Spleen (tissue), 11 donors: ENCODE results near the gene WDR90. TPM values are rescaled to one million over a fixed set of nuclear protein-coding genes. Genes with fewer than 3 reads are reported as not detected.

ENCODE experiments used
- DNase-seq: peaks from one replicate; pipeline ENCODE4 v3.0.0-alpha.2; 2020
- H3K27ac ChIP-seq, 8 donors: fragments of 200-600 bp; sonication (generic) in 7 of 8; 1 replicate in 4 of 8; 2 replicates in 4 of 8; pipeline versions ENCODE4 v1.5.0 to v1.8.0; 2016 to 2021; ENCODE audit warnings: inconsistent platforms in 4 of 8, mild to moderate bottlenecking in 4 of 8, moderate library complexity in 1 of 8
- H3K27me3 ChIP-seq, 7 donors: fragments of 200-600 bp; sonication (generic) in 6 of 7; replicated peaks in 1 of 7; 1 replicate in 4 of 7; 2 replicates in 3 of 7; pipeline versions ENCODE4 v1.5.0 to v1.8.0; 2016 to 2021; ENCODE audit warnings: inconsistent platforms in 3 of 7, mild to moderate bottlenecking in 1 of 7
- H3K36me3 ChIP-seq, 6 donors: fragments of 200-600 bp; sonication (generic) in 5 of 6; 1 replicate in 4 of 6; 2 replicates in 2 of 6; pipeline versions ENCODE4 v1.5.0 to v1.8.0; 2016 to 2021; ENCODE audit warnings: inconsistent platforms in 2 of 6
- H3K4me1 ChIP-seq, 6 donors: fragments of 200-600 bp; sonication (generic) in 5 of 6; 1 replicate in 3 of 6; 2 replicates in 3 of 6; pipeline versions ENCODE4 v1.5.0 to v1.8.0; 2016 to 2021; ENCODE audit warnings: inconsistent platforms in 3 of 6
- H3K4me3 ChIP-seq, 8 donors: fragments of 200-600 bp; sonication (generic) in 7 of 8; 1 replicate in 4 of 8; 2 replicates in 4 of 8; pipeline versions ENCODE4 v1.5.0 to v1.8.0; 2016 to 2021; ENCODE audit warnings: inconsistent platforms in 4 of 8, mild to moderate bottlenecking in 4 of 8, moderate library complexity in 2 of 8
- H3K9me3 ChIP-seq, 8 donors: fragments of 200-600 bp; sonication (generic) in 7 of 8; 1 replicate in 4 of 8; 2 replicates in 4 of 8; pipeline versions ENCODE4 v1.5.0 to v1.8.0; 2016 to 2021; ENCODE audit warnings: inconsistent platforms in 4 of 8
- POLR2A ChIP-seq, 3 donors: fragments of 450-650 bp; IDR thresholded peaks; one replicate each; pipeline ENCODE4 v1.5.1; 2017; ENCODE audit warnings: antibody characterized with exemption in 3 of 3, mild to moderate bottlenecking in 1 of 3
- POLR2AphosphoS5 ChIP-seq, 3 donors: sonication (generic); formaldehyde crosslinking; IDR thresholded peaks; one replicate each; pipeline ENCODE4 v1.5.1; 2017; ENCODE audit warnings: antibody characterized with exemption in 3 of 3
- WGBS, 5 donors: extraction: QIAGEN DNeasy Blood & Tissue Kit in 3 of 5; methylation state at CpG; one replicate each; pipeline versions ENCODE4 v1.1.5 to v1.1.7; 2013 to 2018; 5-methylcytosine and 5-hydroxymethylcytosine counted together
- intact Hi-C: fragments of 100-400 bp; cut with DNase I; formaldehyde crosslinking; loops from one replicate; pipeline ENCODE4 v1.15.0; 2023; ENCODE audit warnings: low total_unique reads
- polyA plus RNA-seq, 3 donors: library from polyadenylated mRNA; stranded (reverse); fragments of 200-250 nt; gene quantifications; one replicate each; pipeline ENCODE4 v1.2.1, GENCODE V29; 2013
- total RNA-seq, 7 donors: library from RNA; depleted of rRNA in 3 of 7; stranded (reverse); fragments of >200 nt in 3 of 7; fragmentation: NEBNext Ultra II Directional in 4 of 7; extraction: Animal tissue kit (Norgen Biotek cat#: 25700) in 4 of 7; gene quantifications; one replicate each; pipeline versions ENCODE4 v1.1.0 to v1.2.1, GENCODE V29; 2016 to 2021
- TF ChIP-seq, protein P1 (sequence below), 11 experiments: fragments of 200-600 bp in 7 of 11; fragments of 450-650 bp in 4 of 11; sonication (generic) in 4 of 11; IDR thresholded peaks in 8 of 11; conservative IDR thresholded peaks in 3 of 11; 1 replicate in 7 of 11; 2 replicates in 4 of 11; pipeline versions ENCODE4 v1.4.0 to v1.8.0; 2016 to 2021; ENCODE audit warnings: antibody characterized with exemption in 11 of 11, inconsistent platforms in 4 of 11, mild to moderate bottlenecking in 1 of 11
- donor health status: healthy with polysubstance abuse.
- donor health status: DM: no; HTN: no; CAD: no; lungs with moderate emphysema.
- donor health status: DM: no; HTN: no; CAD: no.
- donor health status: Bipolar disorder and iron deficiency.
- donor health status: healthy.
- donor health status: DM: no; HTN: no; CAD: no.
- donor health status: DM: yes; HTN: yes; CAD: no.

WDR90 gene
- total and polyA plus RNA-seq, 10 donors: 7.9 to 30.2 (median 19.4) TPM

DNA sequence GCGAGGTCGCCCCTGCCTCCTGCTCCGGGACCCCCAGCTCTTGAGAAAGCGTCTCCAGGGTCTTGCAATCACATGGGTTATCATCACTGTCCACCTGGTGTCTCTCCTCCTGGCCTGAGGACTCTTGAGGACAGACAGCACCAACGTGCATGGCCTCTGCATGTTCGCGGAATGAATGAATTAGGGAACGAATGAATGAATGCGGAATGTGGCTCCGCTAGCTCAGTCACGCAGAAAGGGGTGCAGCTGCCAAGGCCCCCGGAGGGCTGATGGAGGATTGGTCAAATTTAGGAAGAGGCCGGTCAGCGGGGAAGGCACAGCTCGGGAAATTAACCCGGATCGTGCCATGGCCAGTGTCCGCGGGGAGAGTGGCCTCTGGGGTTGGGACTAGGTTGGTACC lies 53.2 kb downstream of the WDR90 start:
- 85 to 88% (median 86%) methylated on average over 19 of the region's 19 CpGs for WGBS, 5 donors
- Histone ChIP-seq H3K4me3 (no peak overlapping the region), H3K9me3 (no peaks in the 10 kb centered on the region), H3K27ac (no peak overlapping the region), H3K4me1 (peaks cover 0 to 46% (median 22%) of the 10 kb centered on the region in 6 donors), H3K36me3 (no peaks in the 10 kb centered on the region), H3K27me3 (peaks cover 6 to 100% (median 82%) of the 10 kb centered on the region in 7 donors)
- no peak for DNase-seq
- TF ChIP-seq POLR2A (IDR thresholded peaks at IDR 0.05): no peak
- TF ChIP-seq POLR2AphosphoS5 (IDR thresholded peaks at IDR 0.05): no peak
- TF ChIP-seq, protein P1, sequence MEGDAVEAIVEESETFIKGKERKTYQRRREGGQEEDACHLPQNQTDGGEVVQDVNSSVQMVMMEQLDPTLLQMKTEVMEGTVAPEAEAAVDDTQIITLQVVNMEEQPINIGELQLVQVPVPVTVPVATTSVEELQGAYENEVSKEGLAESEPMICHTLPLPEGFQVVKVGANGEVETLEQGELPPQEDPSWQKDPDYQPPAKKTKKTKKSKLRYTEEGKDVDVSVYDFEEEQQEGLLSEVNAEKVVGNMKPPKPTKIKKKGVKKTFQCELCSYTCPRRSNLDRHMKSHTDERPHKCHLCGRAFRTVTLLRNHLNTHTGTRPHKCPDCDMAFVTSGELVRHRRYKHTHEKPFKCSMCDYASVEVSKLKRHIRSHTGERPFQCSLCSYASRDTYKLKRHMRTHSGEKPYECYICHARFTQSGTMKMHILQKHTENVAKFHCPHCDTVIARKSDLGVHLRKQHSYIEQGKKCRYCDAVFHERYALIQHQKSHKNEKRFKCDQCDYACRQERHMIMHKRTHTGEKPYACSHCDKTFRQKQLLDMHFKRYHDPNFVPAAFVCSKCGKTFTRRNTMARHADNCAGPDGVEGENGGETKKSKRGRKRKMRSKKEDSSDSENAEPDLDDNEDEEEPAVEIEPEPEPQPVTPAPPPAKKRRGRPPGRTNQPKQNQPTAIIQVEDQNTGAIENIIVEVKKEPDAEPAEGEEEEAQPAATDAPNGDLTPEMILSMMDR (IDR thresholded peaks at IDR 0.05 in 8 of 11, conservative IDR thresholded peaks at IDR 0.05 in 3 of 11): no peak
- intact Hi-C loops: no loop called here

DNA sequence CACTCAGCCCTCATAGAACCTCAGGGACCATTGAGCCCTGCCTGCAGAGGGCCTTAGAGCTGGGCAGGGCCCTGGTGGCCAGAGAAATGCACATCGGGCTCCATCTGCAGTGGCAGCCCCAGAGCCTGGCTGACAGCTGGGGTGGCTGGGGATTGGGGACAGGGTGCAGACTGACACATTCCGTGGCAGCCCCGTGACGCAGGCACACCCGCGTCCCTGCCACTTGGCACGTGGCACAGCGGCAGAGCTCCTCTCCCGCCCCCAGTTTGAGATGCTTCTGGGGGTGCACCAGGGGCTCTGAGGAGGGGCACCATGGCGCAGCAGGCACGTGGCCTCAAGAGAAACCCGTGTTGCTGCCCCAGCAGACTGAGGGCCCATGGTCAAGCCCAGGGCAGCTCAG lies 54.2 kb downstream of the WDR90 start:
- Histone ChIP-seq H3K9me3 (no peaks in the 10 kb centered on the region), H3K27ac (no peak overlapping the region), H3K4me3 (no peak overlapping the region), H3K4me1 (peaks cover 0 to 46% (median 22%) of the 10 kb centered on the region in 6 donors), H3K27me3 (peaks cover 6 to 99% (median 91%) of the 10 kb centered on the region in 7 donors), H3K36me3 (no peaks in the 10 kb centered on the region)
- DNase-seq: no peak
- TF ChIP-seq, protein P1 (IDR thresholded peaks at IDR 0.05 in 8 of 11, conservative IDR thresholded peaks at IDR 0.05 in 3 of 11): no peak
- TF ChIP-seq POLR2A (IDR thresholded peaks at IDR 0.05) (no peak), POLR2AphosphoS5 (IDR thresholded peaks at IDR 0.05) (no peak)
- 67 to 82% (median 81%) methylated on average over 1 to 12 of the region's 12 CpGs for WGBS, 5 donors
- intact Hi-C loops: no loop called here

DNA sequence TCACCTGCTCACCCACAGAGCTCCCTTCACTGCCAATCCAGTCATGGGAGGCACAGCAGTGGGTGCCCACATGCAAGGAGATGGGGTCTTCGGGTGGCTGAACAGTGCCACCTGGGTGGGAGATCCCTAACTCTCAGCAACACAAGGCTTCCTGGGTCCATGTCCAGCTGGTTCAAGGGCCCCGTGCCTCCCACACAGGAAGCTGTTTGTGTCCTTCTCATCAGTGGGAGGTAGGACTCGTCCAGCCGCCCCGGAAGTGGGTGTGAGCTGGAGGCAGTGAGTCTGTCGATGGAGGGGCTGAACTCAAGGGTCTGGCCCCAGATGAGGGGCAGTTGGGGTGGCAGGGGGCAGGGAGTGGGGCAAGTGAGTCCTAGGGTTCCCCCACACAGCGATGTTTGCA lies 54.9 kb downstream of the WDR90 start:
- no peak for TF ChIP-seq POLR2A (IDR thresholded peaks at IDR 0.05)
- TF ChIP-seq, protein P1 (IDR thresholded peaks at IDR 0.05 in 8 of 11, conservative IDR thresholded peaks at IDR 0.05 in 3 of 11): no peak
- no peak for TF ChIP-seq POLR2AphosphoS5 (IDR thresholded peaks at IDR 0.05)
- no peak overlapping the region for H3K4me3 ChIP-seq
- DNase-seq: no peak
- H3K9me3 ChIP-seq: no peaks in the 10 kb centered on the region
- 54 to 80% (median 68%) methylated on average over 1 to 7 of the region's 7 CpGs for WGBS, 5 donors
- H3K27me3 ChIP-seq: peaks cover 6 to 100% (median 96%) of the 10 kb centered on the region in 7 donors
- peaks cover 0 to 46% (median 22%) of the 10 kb centered on the region in 6 donors for H3K4me1 ChIP-seq
- no peaks in the 10 kb centered on the region for H3K36me3 ChIP-seq
- intact Hi-C loops: no loop called here
- no peak overlapping the region for H3K27ac ChIP-seq

DNA sequence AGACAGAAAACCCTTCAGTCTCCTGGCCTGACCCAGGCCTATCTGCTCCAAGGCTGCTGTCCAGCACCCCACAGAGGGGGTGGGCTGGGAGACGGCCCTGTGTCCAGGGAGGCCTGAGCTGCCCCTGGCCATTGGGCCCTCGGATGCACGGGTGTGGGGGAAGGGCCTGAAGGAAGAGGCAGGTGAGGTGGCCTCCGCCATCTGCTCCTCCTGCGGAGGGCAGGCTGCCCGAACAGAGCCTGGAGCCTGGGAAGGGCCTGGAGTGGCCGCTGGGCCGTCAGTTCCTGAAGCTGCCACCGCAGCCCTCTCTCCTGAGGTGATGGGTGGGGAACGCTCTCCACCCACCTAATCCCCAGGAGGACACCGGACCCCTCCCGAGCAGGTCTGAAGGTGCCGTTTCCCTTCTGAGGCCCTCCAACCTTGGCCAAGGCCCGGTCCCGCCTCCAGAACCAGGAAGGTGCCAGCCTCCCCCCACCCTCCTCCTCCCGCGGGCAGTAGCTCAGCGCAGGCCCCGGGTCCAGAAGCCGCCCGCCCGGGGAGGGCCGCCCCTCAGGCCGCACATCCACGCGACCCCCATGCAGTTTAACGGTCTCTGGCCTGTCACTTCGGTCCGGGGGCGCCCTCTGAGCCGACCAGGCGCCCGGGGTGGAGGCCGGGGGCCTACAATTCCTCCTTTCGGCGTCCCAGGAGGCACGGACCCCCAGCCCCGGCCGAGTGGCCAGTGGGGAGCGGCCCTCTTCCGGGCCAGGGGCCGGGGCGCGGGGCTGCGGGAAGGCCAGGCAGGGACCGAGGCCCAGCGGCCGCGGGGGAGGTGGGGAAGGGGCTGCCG lies 55.6 kb downstream of the WDR90 start:
- H3K27ac ChIP-seq: no peak overlapping the region
- intact Hi-C loops: no loop called here
- H3K9me3 ChIP-seq: no peaks in the 10 kb centered on the region
- 8 to 15% (median 14%) methylated on average over 11 to 50 of the region's 50 CpGs for WGBS, 5 donors
- peaks cover 6 to 100% (median 96%) of the 10 kb centered on the region in 7 donors for H3K27me3 ChIP-seq
- peak overlapping the region in 1 of 8 donors; percentile 48 for H3K4me3 ChIP-seq
- no peak for TF ChIP-seq POLR2A (IDR thresholded peaks at IDR 0.05)
- no peak for TF ChIP-seq POLR2AphosphoS5 (IDR thresholded peaks at IDR 0.05)
- TF ChIP-seq, protein P1 (IDR thresholded peaks at IDR 0.05 in 8 of 11, conservative IDR thresholded peaks at IDR 0.05 in 3 of 11): no peak
- H3K4me1 ChIP-seq: peaks cover 0 to 40% (median 22%) of the 10 kb centered on the region in 6 donors
- no peaks in the 10 kb centered on the region for H3K36me3 ChIP-seq
- DNase-seq: no peak
